Subcutaneous adipose tissue (tissue), 4 donors: ENCODE measurements around the gene PLA2G2C. TPM values are rescaled to one million over a fixed set of nuclear protein-coding genes. Genes with fewer than 3 reads are reported as not detected.

Experiments used
- CTCF ChIP-seq: fragments of 450-650 bp; IDR thresholded peaks from one replicate; pipeline ENCODE4 v1.5.1; 2016; ENCODE audit warnings: low read depth, mild to moderate bottlenecking, control low read depth, antibody characterized with exemption, moderate library complexity
- total RNA-seq, 4 donors: library from RNA; depleted of rRNA; stranded (reverse); fragments of >200 nt; gene quantifications; one replicate each; pipeline ENCODE4 v1.1.0, GENCODE V29; 2016

PLA2G2C gene
- total RNA-seq, 4 donors from 2014 or later, result not detected

GRCh38 chr1:20142001-20142710 lies 44.2 kb downstream of the PLA2G2C start:
- no peak for TF ChIP-seq CTCF

DNA sequence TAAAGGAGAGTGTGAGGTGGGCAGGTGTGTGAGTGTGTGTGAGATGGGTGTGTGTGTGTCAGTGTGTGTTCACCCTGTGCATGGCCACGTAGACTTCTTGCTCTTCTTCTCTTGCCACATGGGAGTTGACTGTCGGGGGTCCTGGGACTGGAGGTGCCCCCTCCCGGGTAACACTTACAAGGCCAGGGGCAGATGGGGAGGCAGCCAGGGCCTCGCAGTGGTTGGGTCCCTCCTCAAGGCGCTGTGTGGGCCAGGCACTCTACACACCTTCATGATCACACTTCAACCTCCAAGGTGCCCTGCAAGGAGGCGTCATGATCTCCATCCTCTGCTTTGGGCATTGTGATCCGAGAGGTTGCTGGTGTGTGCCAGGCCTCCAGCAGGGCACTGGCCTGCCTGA lies 44.9 kb downstream of the PLA2G2C start:
- TF ChIP-seq CTCF, result no peak

DNA sequence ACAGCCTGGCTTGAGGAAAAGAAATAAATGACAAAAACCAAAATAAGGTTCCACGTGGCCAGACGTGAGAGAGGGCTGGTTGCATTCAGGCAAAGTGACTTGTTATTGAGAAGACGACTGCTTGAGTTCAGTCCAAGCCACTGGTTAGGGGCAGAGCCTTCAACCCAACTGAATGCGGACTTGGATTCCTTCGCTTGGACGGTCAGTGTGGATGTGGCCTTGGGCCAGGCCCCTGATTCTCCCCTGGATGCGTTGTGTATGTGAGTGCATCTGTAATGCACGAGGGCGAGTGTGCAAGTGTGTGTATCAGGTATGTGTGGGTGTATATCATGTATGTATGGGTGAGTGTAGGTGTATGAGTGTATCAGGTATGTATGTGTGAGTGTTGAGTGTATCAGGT lies 45.3 kb downstream of the PLA2G2C start:
- no peak for TF ChIP-seq CTCF

DNA sequence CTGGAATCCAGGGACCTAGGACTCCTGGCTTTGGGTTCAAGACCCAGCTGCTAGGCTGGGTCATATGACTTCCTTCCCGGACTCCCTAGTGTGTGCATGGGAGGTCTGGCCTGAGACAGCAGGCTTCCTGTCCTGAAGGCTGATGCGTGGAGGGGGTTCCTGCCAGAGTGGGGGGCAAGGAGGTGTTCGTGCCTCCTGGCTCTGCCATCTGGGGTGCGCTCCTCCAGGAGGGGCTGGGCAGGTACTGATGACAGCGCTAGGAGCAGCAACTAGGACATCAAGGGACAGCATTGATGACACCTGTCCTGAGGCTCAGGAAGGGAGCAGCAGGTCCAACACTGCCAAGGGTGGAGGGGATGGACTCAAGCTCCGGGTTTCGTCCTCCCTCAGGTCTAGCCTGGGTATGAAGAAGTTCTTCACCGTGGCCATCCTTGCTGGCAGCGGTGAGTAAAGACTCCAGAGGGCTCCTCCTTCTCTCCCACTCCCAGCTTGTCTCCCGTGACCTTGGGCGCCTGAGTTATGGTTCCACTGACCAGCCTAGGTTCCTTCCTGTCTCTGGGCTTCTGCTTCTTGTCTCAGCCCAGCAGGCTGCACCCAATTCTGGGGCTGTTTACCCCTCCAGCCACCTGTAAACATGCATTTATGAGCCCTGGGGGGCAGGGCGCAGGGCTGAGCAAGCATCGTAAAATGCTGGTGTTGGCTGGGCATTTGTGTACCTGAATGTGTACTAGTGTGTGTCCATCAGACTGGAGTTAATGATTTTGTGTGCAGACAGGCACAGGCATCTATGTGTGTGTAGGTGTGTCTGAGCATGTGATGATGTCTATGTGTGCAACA lies 46.3 kb downstream of the PLA2G2C start:
- TF ChIP-seq CTCF, result no peak

DNA sequence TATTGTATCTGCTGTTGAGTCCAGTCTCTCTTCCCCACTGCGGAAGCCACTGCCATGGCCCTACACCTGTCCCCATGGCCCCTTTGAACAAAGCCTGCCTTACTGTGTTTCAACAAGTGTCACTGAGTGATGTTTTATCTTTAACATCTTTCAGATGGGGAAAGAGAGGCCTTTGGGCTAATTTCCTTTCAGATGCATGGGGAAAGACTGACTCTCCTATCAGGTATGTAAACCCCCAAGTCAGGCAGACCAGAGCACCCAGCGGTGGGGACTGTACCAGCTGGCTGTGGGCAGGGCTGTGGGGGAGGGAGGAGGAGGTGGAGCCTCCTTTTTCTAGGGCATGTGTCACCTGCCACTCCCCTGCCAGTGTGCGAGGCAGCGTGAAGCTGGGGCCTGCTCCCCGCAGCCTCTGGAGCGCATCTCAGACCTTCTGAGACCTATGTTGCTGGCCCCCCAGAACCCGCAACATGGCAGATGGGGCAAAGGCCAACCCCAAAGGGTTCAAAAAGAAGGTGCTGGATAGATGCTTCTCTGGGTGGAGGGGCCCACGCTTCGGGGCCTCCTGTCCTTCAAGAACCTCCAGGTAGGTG lies 47.3 kb downstream of the PLA2G2C start, which contains the start of gene PLA2G2F:
PLA2G2F (plus strand) TSS at position 363 of the 590 bp plus-strand sequence; CDS start at position 468, 105 bp downstream.
- TF ChIP-seq CTCF, result no peak

DNA sequence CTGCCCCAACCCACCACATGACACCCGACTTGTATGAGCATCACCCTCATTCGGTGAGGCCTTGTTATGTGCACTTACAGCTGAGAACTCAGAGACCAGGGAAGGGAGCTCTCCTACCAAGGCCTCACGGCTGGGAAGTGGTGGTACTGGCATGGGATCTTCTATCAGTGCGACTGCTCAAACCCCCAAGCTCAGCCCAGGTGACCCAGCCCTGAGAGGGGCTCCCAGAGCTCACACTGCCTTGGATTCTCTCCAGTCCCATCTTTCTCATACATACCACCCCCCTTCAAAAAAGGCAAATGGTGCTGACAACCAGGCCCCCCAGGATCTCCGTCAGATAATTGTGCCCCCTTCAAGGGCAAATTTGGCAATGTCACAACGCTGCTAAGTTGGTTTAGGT lies 48.0 kb downstream of the PLA2G2C start:
- no peak for TF ChIP-seq CTCF

GRCh38 chr1:20137604-20138003 lies 48.7 kb downstream of the PLA2G2C start:
- TF ChIP-seq CTCF, result no peak
